Skeletal muscle tissue (tissue), 4 donors: ENCODE results near the gene TMEM222. TPM values are rescaled to one million over a fixed set of nuclear protein-coding genes. Genes with fewer than 3 reads are reported as not detected.
A peak's percentile ranks its signal among the peaks of the same experiment; 100 is the strongest.

ENCODE experiments used
- H3K27ac ChIP-seq: one replicate; pipeline ENCODE4 v1.7.0; 2013; ENCODE audit warnings: mild to moderate bottlenecking, low read depth, low read length, inconsistent platforms
- H3K27me3 ChIP-seq, 3 donors: one replicate each; pipeline ENCODE4 v1.7.0; 2013; ENCODE audit warnings: low read length in 3 of 3; ENCODE audit not compliant: control insufficient read depth in 3 of 3, insufficient read depth in 3 of 3
- H3K36me3 ChIP-seq, 3 donors: one replicate each; pipeline ENCODE4 v1.7.0; 2013; ENCODE audit warnings: low read length in 3 of 3; ENCODE audit not compliant: control insufficient read depth in 3 of 3, insufficient read depth in 3 of 3
- H3K4me1 ChIP-seq, 3 donors: one replicate each; pipeline ENCODE4 v1.7.0; 2013; ENCODE audit warnings: low read length in 3 of 3, mild to moderate bottlenecking in 3 of 3; ENCODE audit not compliant: control insufficient read depth in 3 of 3, insufficient read depth in 3 of 3
- H3K4me3 ChIP-seq, 3 donors: one replicate each; pipeline ENCODE4 v1.7.0; 2013; ENCODE audit warnings: low read length in 3 of 3
- H3K9ac ChIP-seq, 3 donors: one replicate each; pipeline ENCODE4 v1.7.0; 2013; ENCODE audit warnings: low read length in 3 of 3, mild to moderate bottlenecking in 3 of 3, moderate library complexity in 2 of 3, low read depth in 1 of 3
- H3K9me3 ChIP-seq, 3 donors: one replicate each; pipeline ENCODE4 v1.7.0; 2013; ENCODE audit warnings: low read length in 3 of 3; ENCODE audit not compliant: control insufficient read depth in 3 of 3
- total RNA-seq: library from RNA; depleted of rRNA; stranded (reverse); fragments of >200 nt; gene quantifications from one replicate; pipeline ENCODE4 v1.2.3, GENCODE V29; 2014
- donor health status: Osteomylitis.

Gene TMEM222
- total RNA-seq, 1 donor from 2014 or later = 14.1 TPM

DNA sequence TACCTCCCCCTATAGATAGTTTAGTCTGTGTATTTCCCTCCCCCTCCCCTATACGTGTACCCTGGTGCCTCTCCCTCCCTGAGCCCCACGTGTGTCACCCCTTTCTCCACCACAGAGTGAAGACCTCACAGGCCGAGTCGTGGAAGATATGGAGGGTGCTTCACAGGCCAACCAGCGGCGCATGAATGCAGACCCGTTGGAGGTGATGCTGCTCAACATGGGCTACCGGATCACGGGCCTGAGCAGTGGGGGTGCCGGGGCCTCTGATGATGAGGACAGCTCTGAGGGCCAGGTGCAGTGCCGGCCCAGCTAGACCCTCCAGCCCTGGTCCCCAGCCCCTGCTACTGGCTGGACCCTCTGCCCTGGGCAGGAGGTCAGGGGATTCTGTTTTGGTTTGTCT, 15.9 kb upstream of the TMEM222 start:
- H3K36me3 ChIP-seq = peaks cover 43 to 51% (median 47%) of the 10 kb centered on the region in 3 donors
- H3K27ac ChIP-seq = no peak overlapping the region
- H3K9me3 ChIP-seq = no peaks in the 10 kb centered on the region
- H3K9ac ChIP-seq = no peak overlapping the region
- H3K4me1 ChIP-seq = peaks cover 2 to 8% (median 4%) of the 10 kb centered on the region in 3 donors
- no peak overlapping the region for H3K4me3 ChIP-seq
- no peaks in the 10 kb centered on the region for H3K27me3 ChIP-seq

DNA sequence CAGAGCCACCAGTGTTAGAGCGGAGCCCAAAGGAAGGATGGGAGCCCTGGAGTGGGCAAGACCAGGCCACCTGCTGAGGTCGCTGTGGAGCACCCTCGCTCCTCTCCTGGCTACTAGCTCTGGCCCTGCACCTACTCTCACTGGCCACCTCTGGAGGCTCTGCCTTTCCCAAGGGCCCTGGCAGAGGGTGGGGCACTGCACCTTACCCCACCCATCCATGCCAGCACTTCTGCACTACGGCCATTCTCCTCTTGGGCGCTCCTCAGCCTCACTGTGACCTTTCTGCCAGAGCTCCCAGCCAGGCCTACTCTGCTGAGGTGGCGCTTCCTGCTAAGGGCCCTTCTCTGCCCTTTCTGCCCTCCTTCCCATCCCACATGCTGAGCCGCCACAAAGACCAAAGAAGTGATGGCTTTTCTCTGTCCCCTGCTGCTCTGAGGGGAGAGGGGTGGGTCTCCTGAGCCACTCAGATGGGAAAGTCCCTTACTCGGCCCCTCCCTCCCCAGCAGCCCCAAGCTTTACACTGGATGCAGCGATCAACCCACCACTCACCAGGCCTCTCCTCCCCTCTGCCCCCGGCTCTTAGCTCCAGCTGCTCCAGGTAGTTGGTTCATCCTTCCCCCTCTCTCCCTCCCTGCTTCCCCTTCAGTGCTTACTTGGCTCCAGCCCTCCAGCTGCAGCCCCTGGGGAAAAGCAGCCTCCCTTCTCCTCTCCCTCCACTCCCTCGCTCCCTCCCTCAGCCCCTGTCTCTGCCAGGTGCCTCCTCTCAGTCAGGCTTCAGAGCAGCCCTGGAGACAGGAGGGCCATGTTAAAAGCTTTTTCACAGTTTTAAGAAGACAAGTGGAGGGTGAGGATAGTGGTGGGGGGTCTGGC, 14.8 kb upstream of the TMEM222 start:
- Histone ChIP-seq H3K4me3 (no peak overlapping the region), H3K9ac (no peak overlapping the region), H3K27me3 (no peaks in the 10 kb centered on the region), H3K27ac (no peak overlapping the region), H3K36me3 (peaks cover 34 to 45% (median 37%) of the 10 kb centered on the region in 3 donors), H3K9me3 (no peaks in the 10 kb centered on the region), H3K4me1 (no peaks in the 10 kb centered on the region)

DNA sequence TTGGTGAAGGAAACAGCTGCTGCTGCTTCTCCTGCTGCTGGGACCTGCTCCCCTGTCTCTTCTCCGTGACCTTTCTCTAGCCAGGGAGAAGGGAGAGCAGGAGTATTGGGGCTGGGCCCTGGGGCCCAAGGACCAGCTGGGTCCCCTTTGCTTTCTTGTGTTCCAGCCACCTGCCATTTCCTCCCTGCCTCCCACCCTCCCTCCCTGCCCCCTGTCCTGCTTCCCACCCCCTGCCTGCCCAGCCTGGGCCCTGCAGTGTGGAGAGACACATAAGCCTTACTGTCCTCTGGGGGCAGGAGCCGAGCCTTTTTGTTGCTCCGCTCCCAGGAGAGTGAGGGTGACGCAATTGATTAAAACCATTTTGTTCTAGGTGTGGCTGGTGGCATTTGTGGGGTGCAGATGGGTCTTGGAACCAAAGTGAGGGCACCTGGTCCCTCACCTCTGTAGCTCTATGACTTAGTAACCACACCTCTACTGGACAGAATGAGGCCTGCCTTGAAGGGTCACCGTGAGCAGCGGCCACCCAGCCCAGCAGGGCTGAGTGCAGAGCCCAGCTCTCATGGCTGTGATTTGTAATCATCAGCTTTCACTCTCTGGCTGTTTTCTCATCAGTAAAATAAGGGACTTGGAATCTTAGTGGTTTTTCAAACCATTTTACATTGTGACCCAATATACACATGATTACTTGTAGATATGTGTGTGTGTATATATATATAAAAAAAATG, 13.9 kb upstream of the TMEM222 start:
- no peak overlapping the region for H3K9ac ChIP-seq
- no peak overlapping the region for H3K4me3 ChIP-seq
- H3K36me3 ChIP-seq = peaks cover 27 to 38% (median 32%) of the 10 kb centered on the region in 3 donors
- no peaks in the 10 kb centered on the region for H3K4me1 ChIP-seq
- no peak overlapping the region for H3K27ac ChIP-seq
- H3K27me3 ChIP-seq = no peaks in the 10 kb centered on the region
- H3K9me3 ChIP-seq = no peaks in the 10 kb centered on the region

DNA sequence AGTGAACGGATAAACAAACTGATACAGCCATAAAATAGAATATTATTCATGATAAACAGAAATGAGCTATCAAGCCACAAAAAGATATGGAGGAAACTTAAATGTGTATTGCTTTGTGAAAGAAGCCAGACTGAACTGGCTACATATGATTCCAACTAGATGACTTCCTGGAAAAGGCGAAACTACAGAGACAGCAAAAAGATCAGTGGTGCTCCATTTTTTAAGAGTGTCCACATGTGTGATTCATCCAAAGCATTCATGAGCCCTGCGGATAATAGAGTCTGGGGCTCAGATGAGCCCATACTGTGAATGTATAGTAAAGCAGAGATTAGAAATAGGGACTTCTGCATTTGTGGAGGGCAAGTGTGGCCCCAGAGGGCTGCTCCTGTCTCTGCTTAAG, 7.8 kb upstream of the TMEM222 start:
- Histone ChIP-seq H3K4me1 (no peaks in the 10 kb centered on the region), H3K9ac (no peak overlapping the region), H3K4me3 (no peak overlapping the region), H3K9me3 (no peaks in the 10 kb centered on the region), H3K27me3 (peaks cover 10 to 15% (median 14%) of the 10 kb centered on the region in 3 donors), H3K27ac (no peak overlapping the region), H3K36me3 (peaks cover 0 to 4% (median 0%) of the 10 kb centered on the region in 3 donors)

- no peaks in the 10 kb centered on the region for H3K9me3 ChIP-seq
- H3K9ac ChIP-seq = no peak overlapping the region
- H3K4me3 ChIP-seq = no peak overlapping the region
- H3K27me3 ChIP-seq = peaks cover 10 to 19% (median 15%) of the 10 kb centered on the region in 3 donors
- peaks cover 0 to 4% (median 0%) of the 10 kb centered on the region in 3 donors for H3K36me3 ChIP-seq
- no peak overlapping the region for H3K27ac ChIP-seq
- H3K4me1 ChIP-seq = no peaks in the 10 kb centered on the region
Measured at GRCh38 chr1:27314737-27315136, 7.2 kb upstream of the TMEM222 start.

GRCh38 chr1:27316860-27317259, 5.1 kb upstream of the TMEM222 start:
- no peak overlapping the region for H3K27ac ChIP-seq
- H3K4me3 ChIP-seq = no peak overlapping the region
- H3K27me3 ChIP-seq = peaks cover 10 to 21% (median 19%) of the 10 kb centered on the region in 3 donors
- no peaks in the 10 kb centered on the region for H3K36me3 ChIP-seq
- no peaks in the 10 kb centered on the region for H3K9me3 ChIP-seq
- peaks cover 3 to 8% (median 4%) of the 10 kb centered on the region in 3 donors for H3K4me1 ChIP-seq
- no peak overlapping the region for H3K9ac ChIP-seq

DNA sequence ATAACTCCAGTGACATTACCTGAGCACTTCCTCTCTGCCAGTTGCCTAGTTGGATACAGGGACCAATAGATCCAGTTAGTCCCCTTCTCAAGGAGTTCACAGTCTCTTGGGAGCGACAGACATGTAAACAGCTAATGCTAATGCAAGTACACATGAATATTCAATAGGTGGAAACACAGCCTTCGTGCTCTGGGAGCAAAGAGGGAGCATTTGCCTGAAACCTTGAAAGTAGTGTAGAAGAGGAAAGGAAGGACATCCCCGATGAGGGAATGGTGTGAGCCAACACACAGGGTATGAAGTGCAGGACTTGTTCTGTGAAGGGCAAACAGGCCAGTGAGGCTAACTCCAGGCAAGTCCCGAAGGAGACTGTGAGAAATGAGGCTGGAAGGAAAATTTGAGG, 3.8 kb upstream of the TMEM222 start:
- Histone ChIP-seq H3K9ac (no peak overlapping the region), H3K36me3 (no peaks in the 10 kb centered on the region), H3K4me3 (no peak overlapping the region), H3K27ac (no peak overlapping the region), H3K9me3 (no peaks in the 10 kb centered on the region), H3K4me1 (peaks cover 9 to 18% (median 11%) of the 10 kb centered on the region in 3 donors), H3K27me3 (peaks cover 10 to 21% (median 19%) of the 10 kb centered on the region in 3 donors)

GRCh38 chr1:27318596-27318995, 3.4 kb upstream of the TMEM222 start:
- H3K4me1 ChIP-seq = peaks cover 14 to 22% (median 15%) of the 10 kb centered on the region in 3 donors
- H3K4me3 ChIP-seq = no peak overlapping the region
- H3K27ac ChIP-seq = no peak overlapping the region
- H3K9ac ChIP-seq = no peak overlapping the region
- no peaks in the 10 kb centered on the region for H3K9me3 ChIP-seq
- H3K36me3 ChIP-seq = no peaks in the 10 kb centered on the region
- H3K27me3 ChIP-seq = peaks cover 10 to 21% (median 19%) of the 10 kb centered on the region in 3 donors

GRCh38 chr1:27322569-27323240, 742 bp downstream of the TMEM222 start:
- no peaks in the 10 kb centered on the region for H3K9me3 ChIP-seq
- peak overlapping the region; percentile 99 to 100 (median 99) for H3K9ac ChIP-seq
- H3K4me1 ChIP-seq = peaks cover 30 to 50% (median 31%) of the 10 kb centered on the region in 3 donors
- H3K4me3 ChIP-seq = peak overlapping the region; percentile 99 to 100 (median 100)
- peaks cover 6 to 18% (median 15%) of the 10 kb centered on the region in 3 donors for H3K27me3 ChIP-seq
- peaks cover 6 to 14% (median 14%) of the 10 kb centered on the region in 3 donors for H3K36me3 ChIP-seq
- peak overlapping the region; percentile 89 for H3K27ac ChIP-seq
